K562 (cell line): ENCODE measurements around the gene ABCA8. TPM values are rescaled to one million over a fixed set of nuclear protein-coding genes. Genes with fewer than 3 reads are reported as not detected.

Experiments
- ATAC-seq: fragments of 200-7000 bp; cut with Tn5 transposase; 3 replicates; pipeline ENCODE4 v1.9.1; 2020; ENCODE audit warnings: moderate library complexity
- BruUV-seq: library from RNA; stranded (reverse); fragments of 400-500 nt; replicated peaks from 2 replicates; lab custom pipeline; 2021; lab: Mats Ljungman, UMichigan
- CTCF ChIA-PET: fragments of 300-600 bp; formaldehyde crosslinking; extraction: SDS; loops from one replicate; lab custom pipeline; 2021; ENCODE audit warnings: low intra/inter-chr PET ratio; lab: Yijun Ruan, JAX
- POLR2A ChIA-PET: fragments of 300-600, 350-650 bp; sonication (Branson Sonifier 250); formaldehyde crosslinking; extraction: SDS; loops from one replicate; lab custom pipeline; 2021; ENCODE audit warnings: antibody characterized with exemption, inconsistent platforms; lab: Yijun Ruan, JAX
- DNase-seq, 4 experiments: peaks; one replicate each; pipeline versions ENCODE4 v3.0.0 to v3.0.0-alpha.2; 2011 to 2018; ENCODE audit warnings: low spot score in 3 of 4, mixed read lengths in 3 of 4; ENCODE audit errors: extremely low read depth in 1 of 4
- FAIRE-seq: peaks from 2 replicates; lab custom pipeline; 2011; peaks lifted over from hg19 to GRCh38; lab: Jason Lieb, UNC
- H2AFZ ChIP-seq: 2 replicates; pipeline ENCODE4 v1.6.0; 2011; ENCODE audit warnings: low read depth, low read length, control low read depth, inconsistent platforms
- H3K27ac ChIP-seq: fragments of 200-600 bp; 3 replicates; pipeline ENCODE4 v1.8.0; 2011; ENCODE audit warnings: low read depth, mild to moderate bottlenecking, control low read depth, inconsistent platforms, low read length, moderate library complexity, mixed read lengths; ENCODE audit errors: extremely low read depth
- H3K27me3 ChIP-seq, 2 experiments: fragments of 300-600 bp in 1 of 2; 2 replicates in 1 of 2; 3 replicates in 1 of 2; pipeline versions ENCODE4 v1.6.0 to v1.8.0; 2011; ENCODE audit warnings: inconsistent platforms in 2 of 2, low read length in 2 of 2, mild to moderate bottlenecking in 1 of 2, mixed read lengths in 1 of 2, moderate library complexity in 1 of 2; ENCODE audit not compliant: control insufficient read depth in 2 of 2, insufficient read depth in 2 of 2
- H3K36me3 ChIP-seq: fragments of 300-600 bp; 3 replicates; pipeline ENCODE4 v1.8.0; 2011; ENCODE audit warnings: mild to moderate bottlenecking, low read length, inconsistent platforms; ENCODE audit not compliant: control insufficient read depth, insufficient read depth
- H3K4me1 ChIP-seq, 2 experiments: fragments of 200-600 bp in 1 of 2; replicated peaks in 1 of 2; 2 replicates in 1 of 2; 3 replicates in 1 of 2; pipeline versions ENCODE4 v1.5.1 to v1.8.0; 2011; ENCODE audit warnings: inconsistent platforms in 2 of 2, low read length in 2 of 2, mild to moderate bottlenecking in 1 of 2, mixed read lengths in 1 of 2, moderate library complexity in 1 of 2; ENCODE audit not compliant: control insufficient read depth in 2 of 2, insufficient read depth in 2 of 2
- H3K4me2 ChIP-seq: 2 replicates; pipeline ENCODE4 v1.6.1; 2011; ENCODE audit warnings: low read length, control low read depth, inconsistent platforms, mixed read lengths; ENCODE audit not compliant: insufficient read depth
- H3K4me3 ChIP-seq: fragments of 200-600 bp; sonication (generic), shearing (Covaris generic); 2 replicates; pipeline ENCODE4 v1.5.1; 2016; ENCODE audit warnings: control low read depth, inconsistent platforms
- H3K79me2 ChIP-seq: fragments of 200-600 bp; 3 replicates; pipeline ENCODE4 v1.8.0; 2011; ENCODE audit warnings: low read length, inconsistent platforms; ENCODE audit not compliant: control insufficient read depth, insufficient read depth
- H3K9ac ChIP-seq, 2 experiments: 2 replicates each; pipeline versions ENCODE4 v1.6.0 to v1.6.1; 2011; ENCODE audit warnings: low read depth in 2 of 2, low read length in 2 of 2, control low read depth in 1 of 2, inconsistent platforms in 1 of 2, mild to moderate bottlenecking in 1 of 2, mixed read lengths in 1 of 2; ENCODE audit not compliant: insufficient read depth in 1 of 2
- H3K9me1 ChIP-seq: one replicate; pipeline ENCODE4 v1.6.0; 2011; ENCODE audit warnings: inconsistent platforms, mild to moderate bottlenecking, low read length, moderate library complexity; ENCODE audit not compliant: control insufficient read depth, insufficient read depth
- H3K9me3 ChIP-seq: replicated peaks from 2 replicates; pipeline ENCODE4 v1.5.1; 2011; ENCODE audit warnings: low read depth, low read length, inconsistent platforms; ENCODE audit not compliant: control insufficient read depth, insufficient read depth
- H4K20me1 ChIP-seq: replicated peaks from 2 replicates; pipeline ENCODE4 v1.6.1; 2011; ENCODE audit warnings: low read length, inconsistent platforms, mixed read lengths; ENCODE audit not compliant: control insufficient read depth, insufficient read depth
- COPS2 ChIP-seq: fragments of 450-650 bp; conservative IDR thresholded peaks from 2 replicates; pipeline ENCODE4 v1.6.1; 2016; ENCODE audit warnings: mild to moderate bottlenecking, moderate library complexity
- GTF2A2 ChIP-seq: IDR thresholded peaks from 2 replicates; pipeline ENCODE4 v1.6.1; 2016; ENCODE audit warnings: mild to moderate bottlenecking, missing genetic modification characterization, missing compliant biosample characterization
- HDAC1 ChIP-seq, 2 experiments: fragments of 450-650 bp; IDR thresholded peaks; 2 replicates each; pipeline ENCODE4 v1.6.1; 2016 to 2017; ENCODE audit warnings: inconsistent platforms in 1 of 2, mild to moderate bottlenecking in 1 of 2, moderate library complexity in 1 of 2
- HDAC8 ChIP-seq: fragments of 450-650 bp; IDR thresholded peaks from 2 replicates; pipeline ENCODE4 v1.6.1; 2016; ENCODE audit warnings: mild to moderate bottlenecking, missing genetic modification characterization, moderate library complexity, missing compliant biosample characterization
- HMGN3 ChIP-seq: IDR thresholded peaks from 2 replicates; pipeline ENCODE4 v1.6.1; 2011; ENCODE audit warnings: borderline replicate concordance, low read depth, mild to moderate bottlenecking, mixed read lengths, low read length; ENCODE audit not compliant: insufficient read length; ENCODE audit errors: extremely low read depth
- KHSRP ChIP-seq: fragments of 450-650 bp; IDR thresholded peaks from 2 replicates; pipeline ENCODE4 v1.6.1; 2017
- KLF6 ChIP-seq: fragments of 250-450 bp; sonication (Bioruptor Pico); IDR thresholded peaks from 2 replicates; pipeline ENCODE4 v1.4.0; 2020; ENCODE audit warnings: mild to moderate bottlenecking, moderate library complexity, borderline replicate concordance
- MECOM ChIP-seq: fragments of 250-450 bp; sonication (Bioruptor Pico); IDR thresholded peaks from 2 replicates; pipeline ENCODE4 v1.8.0; 2022; ENCODE audit warnings: inconsistent platforms
- MEIS2 ChIP-seq: fragments of 450-650 bp; IDR thresholded peaks from 2 replicates; pipeline ENCODE4 v1.6.1; 2014; ENCODE audit warnings: mild to moderate bottlenecking; ENCODE audit not compliant: partially characterized antibody
- SMARCC2 ChIP-seq: fragments of 450-650 bp; IDR thresholded peaks from 2 replicates; pipeline ENCODE4 v1.6.1; 2017; ENCODE audit warnings: antibody characterized with exemption, moderate library complexity, mild to moderate bottlenecking, low read depth
- TCF3 ChIP-seq: sonication (generic); formaldehyde crosslinking; IDR thresholded peaks from 2 replicates; pipeline ENCODE4 v1.4.0; 2020; ENCODE audit warnings: mild to moderate bottlenecking, missing genetic modification reagents
- YY1 ChIP-seq, 3 experiments: IDR thresholded peaks; 2 replicates each; pipeline ENCODE4 v1.6.1; 2011; ENCODE audit warnings: low read length in 2 of 3, mild to moderate bottlenecking in 2 of 3, moderate library complexity in 2 of 3, borderline replicate concordance in 1 of 3, control low read depth in 1 of 3, low read depth in 1 of 3; ENCODE audit not compliant: insufficient read depth in 3 of 3, insufficient replicate concordance in 2 of 3, control insufficient read depth in 1 of 3, insufficient read length in 1 of 3; ENCODE audit errors: extremely low read depth in 1 of 3
- ZNF274 ChIP-seq: IDR thresholded peaks from 2 replicates; pipeline ENCODE4 v1.6.1; 2011; ENCODE audit warnings: low read depth, mild to moderate bottlenecking, low read length, moderate library complexity, borderline replicate concordance
- ZNF316 ChIP-seq: fragments of 450-650 bp; IDR thresholded peaks from 2 replicates; pipeline ENCODE4 v1.6.1; 2016
- ZNF398 ChIP-seq: fragments of 250-450 bp; sonication (Bioruptor Pico); IDR thresholded peaks from 2 replicates; pipeline ENCODE4 v1.8.0; 2021; ENCODE audit warnings: moderate library complexity, mild to moderate bottlenecking, inconsistent platforms
- ZNF512 ChIP-seq: IDR thresholded peaks from 2 replicates; pipeline ENCODE4 v1.6.1; 2016; ENCODE audit warnings: missing genetic modification characterization, missing compliant biosample characterization
- WGBS: fragments of 100-300 bp; shearing (Covaris generic); methylation state at CpG from one replicate; pipeline ENCODE4 v1.1.6; 2016; ENCODE audit warnings: low coverage, mixed read lengths; ENCODE audit not compliant: insufficient coverage; ENCODE audit errors: missing lambda C conversion rate; 5-methylcytosine and 5-hydroxymethylcytosine counted together
- in situ Hi-C: fragments of 300-500 bp; cut with MboI; formaldehyde crosslinking; loops from 4 replicates; pipeline ENCODE4 v1.15.0; 2018; ENCODE audit warnings: inconsistent platforms, mixed read lengths
- intact Hi-C: fragments of 100-400 bp; cut with micrococcal nuclease; formaldehyde crosslinking; loops from 2 replicates; pipeline ENCODE4 v1.14.2; 2022
- polyA plus RNA-seq, 8 experiments: library from polyadenylated mRNA; depleted of rRNA in 4 of 8; stranded (reverse) in 5 of 8; unstranded in 3 of 8; fragments of >200 nt; fragmentation: Nextera tagmentation in 2 of 8; fragmentation: Illumina TruSeq in 1 of 8; extraction: Ambion mirVana in 2 of 8; extraction: Trizol in 1 of 8; gene quantifications; 2 replicates each; pipeline versions ENCODE4 v1.2.1 to v1.2.3, GENCODE V29; 2011 to 2014; ENCODE audit warnings: inconsistent platforms in 1 of 8, missing spikeins in 1 of 8
- total RNA-seq, 7 experiments: library from RNA; depleted of rRNA in 6 of 7; stranded (reverse); fragments of >200 nt in 6 of 7; fragmentation: Illumina TruSeq in 2 of 7; extraction: Trizol in 2 of 7; gene quantifications; 2 replicates each; pipeline versions ENCODE4 v1.2.1 to v1.2.3, GENCODE V29; 2011 to 2021; ENCODE audit warnings: low replicate concordance in 1 of 7

Gene ABCA8
- total and polyA plus RNA-seq, 9 of the 15 experiments (the other 6 are each of a cell fraction or from before 2014, with no cell fraction given) = 1.8 to 13.2 (median 12.0) TPM

DNA sequence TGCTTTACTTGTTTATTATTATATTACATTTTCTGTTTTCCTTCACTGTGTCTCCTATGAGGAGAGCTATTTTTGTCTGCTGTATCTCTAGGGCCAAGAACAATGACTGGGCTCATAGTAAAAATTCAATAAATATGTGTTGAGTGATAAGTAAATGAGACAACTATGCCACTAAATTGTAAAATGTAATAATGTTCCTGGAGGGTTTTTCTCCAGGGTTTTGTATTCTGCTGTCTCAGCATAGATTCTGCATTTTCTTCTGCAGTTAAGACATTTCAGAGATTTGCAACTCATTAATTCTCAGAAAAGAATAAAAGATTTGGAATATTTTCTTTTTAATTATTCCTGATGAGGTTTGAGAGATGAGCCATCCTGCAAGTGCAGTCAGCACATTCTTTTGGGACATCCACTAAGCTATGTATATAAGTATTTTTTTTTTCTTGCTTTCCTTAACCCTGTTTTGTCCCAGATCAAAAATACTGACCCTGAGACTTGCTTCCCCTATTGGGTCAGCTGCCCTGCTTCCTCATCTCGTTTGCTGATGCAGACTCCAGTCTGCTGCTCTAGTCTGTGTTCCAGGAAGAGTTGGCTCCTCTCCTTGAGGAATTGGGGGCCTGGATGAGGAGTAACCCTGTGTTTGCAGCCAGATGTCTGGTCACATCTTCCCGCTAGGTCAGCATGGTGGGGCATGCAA lies 122.9 kb downstream of the ABCA8 start:
- ChIA-PET POLR2A (no interaction called here), CTCF (no interaction called here)
- H4K20me1 ChIP-seq = no peaks in the 10 kb centered on the region
- ATAC-seq = no peak
- intact Hi-C loops (no loop called here), in situ Hi-C loops (no loop called here)
- H3K27ac ChIP-seq = no peak overlapping the region
- H3K27me3 ChIP-seq = no peaks in the 10 kb centered on the region
- no peaks in the 10 kb centered on the region for H3K4me1 ChIP-seq
- no peaks in the 10 kb centered on the region for H3K9me1 ChIP-seq
- H3K9me3 ChIP-seq = no peaks in the 10 kb centered on the region
- no peak overlapping the region for H3K4me3 ChIP-seq
- TF ChIP-seq ZNF316 (no peak), KLF6 (no peak), SMARCC2 (no peak), HDAC1 (IDR thresholded peaks at IDR 0.05) (no peak), YY1 (IDR thresholded peaks at IDR 0.05; ENCODE audit: borderline replicate concordance in 1 of 3, control insufficient read depth in 1 of 3, extremely low read depth in 1 of 3, insufficient read depth in 3 of 3, insufficient read length in 1 of 3, insufficient replicate concordance in 2 of 3, low read depth in 1 of 3, low read length in 2 of 3) (no peak), KHSRP (no peak), ZNF274 (no peak), TCF3 (no peak), HDAC8 (no peak), HMGN3 (no peak), GTF2A2 (tag) (no peak), ZNF398 (no peak), MECOM (CRISPR knock-in tag) (no peak), ZNF512 (tag) (no peak), COPS2 (no peak), MEIS2 (no peak)
- no peaks in the 10 kb centered on the region for H3K36me3 ChIP-seq
- DNase-seq = no peak
- BruUV-seq = no TSS peak
- no peak overlapping the region for H2AFZ ChIP-seq
- WGBS = 6% methylated on average over 2 of the region's 2 CpGs
- no peaks in the 10 kb centered on the region for H3K79me2 ChIP-seq
- no peak overlapping the region for H3K9ac ChIP-seq
- H3K4me2 ChIP-seq = no peak overlapping the region
- FAIRE-seq = no peak
